ENCODE results near the gene HDGFL2. TPM values are rescaled to one million over a fixed set of nuclear protein-coding genes. Genes with fewer than 3 reads are reported as not detected.

The HDGFL2 gene
- total and polyA plus RNA-seq, 10 of the 15 experiments (the other 5 are each of a cell fraction or from before 2014, with no cell fraction given) = 0.16 to 56.9 (median 25.3) TPM

DNA sequence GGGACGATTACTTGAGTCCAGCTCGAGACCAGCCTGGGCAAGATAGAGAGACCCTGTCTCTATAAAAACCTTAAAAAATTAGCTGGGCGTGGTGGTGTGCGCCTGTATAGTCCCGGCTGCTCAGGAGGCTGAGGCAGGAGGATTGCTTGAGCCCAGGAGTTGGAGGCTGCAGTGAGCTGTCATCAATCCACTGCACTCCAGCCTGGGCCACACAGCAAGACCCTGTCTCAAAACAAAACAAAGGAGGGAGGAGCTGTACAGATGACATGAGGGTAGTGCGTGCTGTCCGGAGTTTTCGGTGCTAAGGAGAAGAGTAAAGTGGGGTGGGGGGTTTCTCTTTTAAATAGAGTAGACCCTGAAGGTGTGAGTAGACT, 22.6 kb downstream of the HDGFL2 start (continued):
- TF ChIP-seq, protein P1, sequence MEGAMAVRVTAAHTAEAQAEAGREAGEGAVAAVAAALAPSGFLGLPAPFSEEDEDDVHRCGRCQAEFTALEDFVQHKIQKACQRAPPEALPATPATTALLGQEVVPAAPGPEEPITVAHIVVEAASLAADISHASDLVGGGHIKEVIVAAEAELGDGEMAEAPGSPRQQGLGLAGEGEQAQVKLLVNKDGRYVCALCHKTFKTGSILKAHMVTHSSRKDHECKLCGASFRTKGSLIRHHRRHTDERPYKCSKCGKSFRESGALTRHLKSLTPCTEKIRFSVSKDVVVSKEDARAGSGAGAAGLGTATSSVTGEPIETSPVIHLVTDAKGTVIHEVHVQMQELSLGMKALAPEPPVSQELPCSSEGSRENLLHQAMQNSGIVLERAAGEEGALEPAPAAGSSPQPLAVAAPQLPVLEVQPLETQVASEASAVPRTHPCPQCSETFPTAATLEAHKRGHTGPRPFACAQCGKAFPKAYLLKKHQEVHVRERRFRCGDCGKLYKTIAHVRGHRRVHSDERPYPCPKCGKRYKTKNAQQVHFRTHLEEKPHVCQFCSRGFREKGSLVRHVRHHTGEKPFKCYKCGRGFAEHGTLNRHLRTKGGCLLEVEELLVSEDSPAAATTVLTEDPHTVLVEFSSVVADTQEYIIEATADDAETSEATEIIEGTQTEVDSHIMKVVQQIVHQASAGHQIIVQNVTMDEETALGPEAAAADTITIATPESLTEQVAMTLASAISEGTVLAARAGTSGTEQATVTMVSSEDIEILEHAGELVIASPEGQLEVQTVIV (IDR thresholded peaks at IDR 0.05; ENCODE audit: borderline replicate concordance, partially characterized antibody) = no peak

DNA sequence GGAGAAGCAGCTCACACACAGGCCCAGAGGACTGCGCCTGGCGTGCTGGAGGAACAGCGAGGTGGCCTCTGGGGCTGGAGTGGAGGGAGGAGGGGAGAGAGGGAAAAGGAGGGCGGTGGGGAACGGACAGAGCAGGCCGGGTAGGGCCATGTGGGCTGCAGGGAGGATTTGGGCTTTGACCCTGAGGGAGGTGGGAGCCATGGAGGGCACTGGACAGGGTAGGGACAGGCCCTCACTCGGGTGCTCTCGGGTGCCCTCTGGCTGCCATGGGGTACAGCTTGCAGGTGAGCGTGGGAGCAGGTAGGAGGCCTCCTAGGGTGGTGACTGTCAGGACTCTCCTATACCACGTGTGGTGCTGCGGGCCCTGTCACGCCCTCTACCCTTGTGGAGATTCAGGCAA, 23.4 kb downstream of the HDGFL2 start:
- ChIA-PET CTCF (interaction anchor here (0.6 to 1.3 kb wide), 2 partner anchors 21 to 30 kb away, joined by 3 read pairs; no protein-coding TSS in a partner anchor), SMC1A (ENCODE audit: uncharacterized antibody, unreplicated experiment) (no interaction called here), POLR2A (no interaction called here), RAD21 (ENCODE audit: unreplicated experiment) (no interaction called here)
- H3K4me1 ChIP-seq (ENCODE audit: control insufficient read depth, insufficient read depth, low read length) = no peaks in the 10 kb centered on the region
- 55% methylated on average over 12 of the region's 12 CpGs for WGBS (ENCODE audit: insufficient coverage, insufficient replicate concordance, low lambda C conversion rate, missing lambda C conversion rate)
- DNase-seq (ENCODE audit: low read depth, low spot score) = no peak
- no peaks in the 10 kb centered on the region for H4K20me1 ChIP-seq (ENCODE audit: control insufficient read depth, insufficient read depth)
- no peaks in the 10 kb centered on the region for H3K79me2 ChIP-seq (ENCODE audit: control insufficient read depth, insufficient read depth, low read length)
- no peak overlapping the region for H2AFZ ChIP-seq (ENCODE audit: control insufficient read depth, low read depth, low read length)
- no peak overlapping the region for H3K4me2 ChIP-seq (ENCODE audit: control insufficient read depth, insufficient read depth)
- H3K9me3 ChIP-seq (replicated peaks; ENCODE audit: control insufficient read depth, insufficient read depth, low read length) = no peaks in the 10 kb centered on the region
- H3K36me3 ChIP-seq (ENCODE audit: control insufficient read depth in 2 of 2, insufficient read depth in 2 of 2, low read length in 1 of 2) = peaks cover 7 to 17% of the 10 kb centered on the region in 2 experiments; a peak in 3 of 4 replicates
- in situ Hi-C loops (cut with MboI) (no loop called here), intact Hi-C loops (cut with micrococcal nuclease; ENCODE audit: unreplicated experiment) (no loop called here)
- TF ChIP-seq, protein P2, sequence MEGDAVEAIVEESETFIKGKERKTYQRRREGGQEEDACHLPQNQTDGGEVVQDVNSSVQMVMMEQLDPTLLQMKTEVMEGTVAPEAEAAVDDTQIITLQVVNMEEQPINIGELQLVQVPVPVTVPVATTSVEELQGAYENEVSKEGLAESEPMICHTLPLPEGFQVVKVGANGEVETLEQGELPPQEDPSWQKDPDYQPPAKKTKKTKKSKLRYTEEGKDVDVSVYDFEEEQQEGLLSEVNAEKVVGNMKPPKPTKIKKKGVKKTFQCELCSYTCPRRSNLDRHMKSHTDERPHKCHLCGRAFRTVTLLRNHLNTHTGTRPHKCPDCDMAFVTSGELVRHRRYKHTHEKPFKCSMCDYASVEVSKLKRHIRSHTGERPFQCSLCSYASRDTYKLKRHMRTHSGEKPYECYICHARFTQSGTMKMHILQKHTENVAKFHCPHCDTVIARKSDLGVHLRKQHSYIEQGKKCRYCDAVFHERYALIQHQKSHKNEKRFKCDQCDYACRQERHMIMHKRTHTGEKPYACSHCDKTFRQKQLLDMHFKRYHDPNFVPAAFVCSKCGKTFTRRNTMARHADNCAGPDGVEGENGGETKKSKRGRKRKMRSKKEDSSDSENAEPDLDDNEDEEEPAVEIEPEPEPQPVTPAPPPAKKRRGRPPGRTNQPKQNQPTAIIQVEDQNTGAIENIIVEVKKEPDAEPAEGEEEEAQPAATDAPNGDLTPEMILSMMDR (IDR thresholded peaks at IDR 0.05 in 2 of 3, conservative IDR thresholded peaks at IDR 0.05 in 1 of 3; ENCODE audit: control insufficient read depth in 2 of 3, extremely low read depth in 1 of 3, insufficient read depth in 1 of 3, low read depth in 3 of 3, low read length in 3 of 3) = peak; percentile 19 to 65 (median 41); a peak in 5 of 6 replicates
- TF ChIP-seq, protein P3, sequence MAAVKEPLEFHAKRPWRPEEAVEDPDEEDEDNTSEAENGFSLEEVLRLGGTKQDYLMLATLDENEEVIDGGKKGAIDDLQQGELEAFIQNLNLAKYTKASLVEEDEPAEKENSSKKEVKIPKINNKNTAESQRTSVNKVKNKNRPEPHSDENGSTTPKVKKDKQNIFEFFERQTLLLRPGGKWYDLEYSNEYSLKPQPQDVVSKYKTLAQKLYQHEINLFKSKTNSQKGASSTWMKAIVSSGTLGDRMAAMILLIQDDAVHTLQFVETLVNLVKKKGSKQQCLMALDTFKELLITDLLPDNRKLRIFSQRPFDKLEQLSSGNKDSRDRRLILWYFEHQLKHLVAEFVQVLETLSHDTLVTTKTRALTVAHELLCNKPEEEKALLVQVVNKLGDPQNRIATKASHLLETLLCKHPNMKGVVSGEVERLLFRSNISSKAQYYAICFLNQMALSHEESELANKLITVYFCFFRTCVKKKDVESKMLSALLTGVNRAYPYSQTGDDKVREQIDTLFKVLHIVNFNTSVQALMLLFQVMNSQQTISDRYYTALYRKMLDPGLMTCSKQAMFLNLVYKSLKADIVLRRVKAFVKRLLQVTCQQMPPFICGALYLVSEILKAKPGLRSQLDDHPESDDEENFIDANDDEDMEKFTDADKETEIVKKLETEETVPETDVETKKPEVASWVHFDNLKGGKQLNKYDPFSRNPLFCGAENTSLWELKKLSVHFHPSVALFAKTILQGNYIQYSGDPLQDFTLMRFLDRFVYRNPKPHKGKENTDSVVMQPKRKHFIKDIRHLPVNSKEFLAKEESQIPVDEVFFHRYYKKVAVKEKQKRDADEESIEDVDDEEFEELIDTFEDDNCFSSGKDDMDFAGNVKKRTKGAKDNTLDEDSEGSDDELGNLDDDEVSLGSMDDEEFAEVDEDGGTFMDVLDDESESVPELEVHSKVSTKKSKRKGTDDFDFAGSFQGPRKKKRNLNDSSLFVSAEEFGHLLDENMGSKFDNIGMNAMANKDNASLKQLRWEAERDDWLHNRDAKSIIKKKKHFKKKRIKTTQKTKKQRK (IDR thresholded peaks at IDR 0.05; ENCODE audit: low read depth, low read length) = no peak
- no TSS peak for BruUV-seq (replicated peaks)
- no peaks in the 10 kb centered on the region for H3K27me3 ChIP-seq (replicated peaks in 1 of 2; ENCODE audit: control insufficient read depth in 2 of 2, insufficient read depth in 2 of 2, low read length in 1 of 2)
- no peak overlapping the region for H3K9ac ChIP-seq (ENCODE audit: control insufficient read depth, insufficient read depth, low read length)
- no peak overlapping the region for H3K4me3 ChIP-seq
- peak; percentile 83 for ATAC-seq
- H3K27ac ChIP-seq (ENCODE audit: control insufficient read depth, insufficient read depth) = no peak overlapping the region
- no peak for FAIRE-seq

All from GM12878 (cell line).